Activated CD8-positive, alpha-beta memory T cell treated with anti-CD3 and anti-CD28 coated beads, Interleukin-2, amount 10 ng/mL, durations not matched to agents 7 days and 5 days (primary cell): ENCODE data around the gene EXOC3L4. TPM values are rescaled to one million over a fixed set of nuclear protein-coding genes. Genes with fewer than 3 reads are reported as not detected.
"Not testable (repeated sequence)": the region's sequence is repeated elsewhere in the genome, so short reads cannot be mapped to it uniquely, and the experiment has no call there.

Source experiments
- ATAC-seq: fragments of 150-1000 bp; cut with Tn5 transposase; one replicate; pipeline ENCODE4 v1.10.0; 2021; ENCODE audit warnings: moderate library complexity
- CTCF ChIA-PET: fragments of 350-600 bp; sonication (Branson Sonifier 250); formaldehyde crosslinking; loops from one replicate; lab custom pipeline; 2021; ENCODE audit warnings: antibody characterized with exemption; lab: Charles Lee
- DNase-seq: peaks from one replicate; pipeline ENCODE4 v3.0.0-alpha.2; 2020
- H3K27ac Mint-ChIP-seq: one replicate; pipeline ENCODE4 v1.8.0; 2021; ENCODE audit warnings: mild to moderate bottlenecking, mixed read lengths
- H3K27me3 Mint-ChIP-seq: one replicate; pipeline ENCODE4 v1.8.0; 2021; ENCODE audit warnings: mixed read lengths
- H3K36me3 Mint-ChIP-seq: one replicate; pipeline ENCODE4 v1.8.0; 2021; ENCODE audit warnings: mild to moderate bottlenecking, mixed read lengths
- H3K4me1 Mint-ChIP-seq: one replicate; pipeline ENCODE4 v1.8.0; 2021; ENCODE audit warnings: mixed read lengths
- H3K4me3 Mint-ChIP-seq: one replicate; pipeline ENCODE4 v1.8.0; 2021; ENCODE audit warnings: mild to moderate bottlenecking, moderate library complexity, mixed read lengths
- H3K9me3 Mint-ChIP-seq: one replicate; pipeline ENCODE4 v1.8.0; 2022; ENCODE audit warnings: low read depth, mixed read lengths
- total RNA-seq, 2 experiments: library from RNA; stranded (reverse); gene quantifications; one replicate each; pipeline ENCODE4 v1.2.3, GENCODE V29; 2021

The EXOC3L4 gene
- total RNA-seq, 2 experiments from 2014 or later: not detected

GRCh38 chr14:103142721-103143302, 48.3 kb downstream of the EXOC3L4 start:
- no peak overlapping the region for H3K4me3 Mint-ChIP-seq
- no peaks in the 10 kb centered on the region for H3K9me3 Mint-ChIP-seq
- no peaks in the 10 kb centered on the region for H3K4me1 Mint-ChIP-seq
- H3K27me3 Mint-ChIP-seq: peaks cover 38% of the 10 kb centered on the region
- no peaks in the 10 kb centered on the region for H3K36me3 Mint-ChIP-seq
- ATAC-seq: no peak
- no peak overlapping the region for H3K27ac Mint-ChIP-seq
- DNase-seq: no peak
- CTCF ChIA-PET: interaction anchor here (0.8 to 1.8 kb wide), 2 partner anchors 38 to 43 kb away, joined by 3 to 9 read pairs; no protein-coding TSS in a partner anchor

DNA sequence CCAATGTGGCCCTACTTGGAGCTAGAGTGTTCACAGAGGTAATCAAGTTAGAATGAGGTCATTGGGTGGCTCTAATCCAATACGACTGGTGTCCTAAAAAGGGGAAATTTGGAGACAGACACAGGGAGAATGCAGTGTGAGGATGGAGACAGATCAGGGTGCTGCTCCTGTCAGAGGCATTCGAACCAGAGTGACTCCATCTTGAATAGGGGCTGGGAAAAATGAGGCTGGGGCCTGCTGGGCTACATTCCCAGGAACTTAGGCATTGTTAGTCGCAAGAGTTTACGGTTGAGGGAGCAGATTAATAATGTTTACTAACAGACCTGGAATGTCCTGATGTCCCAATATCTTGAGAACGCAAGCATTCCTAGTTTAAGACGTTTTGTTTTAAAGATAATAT, 49.0 kb downstream of the EXOC3L4 start:
- H3K36me3 Mint-ChIP-seq: no peaks in the 10 kb centered on the region
- H3K27ac Mint-ChIP-seq: no peak overlapping the region
- peaks cover 38% of the 10 kb centered on the region for H3K27me3 Mint-ChIP-seq
- CTCF ChIA-PET: no interaction called here
- no peaks in the 10 kb centered on the region for H3K4me1 Mint-ChIP-seq
- H3K9me3 Mint-ChIP-seq: no peaks in the 10 kb centered on the region
- ATAC-seq (no peak), DNase-seq (no peak)
- no peak overlapping the region for H3K4me3 Mint-ChIP-seq

DNA sequence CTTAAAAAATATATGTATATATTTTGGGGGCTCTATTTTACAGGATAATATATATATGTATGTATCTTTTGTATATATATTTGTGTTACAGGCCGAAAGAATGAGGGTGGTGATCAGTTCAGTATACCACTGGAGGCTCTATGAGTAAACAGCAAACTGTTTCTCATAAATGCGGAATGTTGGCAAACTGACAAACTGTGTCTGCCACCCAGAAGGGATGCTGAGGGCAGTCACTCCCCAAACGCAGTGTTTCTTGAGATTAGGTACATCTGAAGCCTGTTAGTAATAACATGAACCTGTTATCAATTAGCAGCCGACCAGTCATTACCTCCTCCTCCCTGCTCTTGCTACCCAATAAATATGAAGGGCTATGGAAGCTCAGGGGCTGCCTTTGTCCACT, 49.6 kb downstream of the EXOC3L4 start:
- Mint-ChIP-seq H3K27me3 (peaks cover 40% of the 10 kb centered on the region), H3K9me3 (no peaks in the 10 kb centered on the region), H3K4me1 (no peaks in the 10 kb centered on the region), H3K27ac (no peak overlapping the region), H3K36me3 (no peaks in the 10 kb centered on the region), H3K4me3 (no peak overlapping the region)
- no peak for DNase-seq
- CTCF ChIA-PET: no interaction called here
- no peak for ATAC-seq

GRCh38 chr14:103146141-103146709, 51.7 kb downstream of the EXOC3L4 start:
- CTCF ChIA-PET: no interaction called here
- peaks cover 36% of the 10 kb centered on the region for H3K27me3 Mint-ChIP-seq
- no peaks in the 10 kb centered on the region for H3K9me3 Mint-ChIP-seq

GRCh38 chr14:103149351-103150237, 55.1 kb downstream of the EXOC3L4 start:
- no peak for ATAC-seq
- no peak overlapping the region for H3K4me3 Mint-ChIP-seq
- H3K4me1 Mint-ChIP-seq: no peaks in the 10 kb centered on the region
- no peaks in the 10 kb centered on the region for H3K9me3 Mint-ChIP-seq
- peaks cover 13% of the 10 kb centered on the region for H3K27me3 Mint-ChIP-seq
- no peak overlapping the region for H3K27ac Mint-ChIP-seq
- no peaks in the 10 kb centered on the region for H3K36me3 Mint-ChIP-seq
- DNase-seq: no peak
- CTCF ChIA-PET: interaction anchor here (1.9 kb wide), 1 partner anchor 45 kb away, joined by 9 read pairs; no protein-coding TSS in a partner anchor

More at GRCh38 chr14:103146141-103146709, 51.7 kb downstream of the EXOC3L4 start:
- Mint-ChIP-seq H3K4me3 (no peak overlapping the region), H3K27ac (no peak overlapping the region), H3K36me3 (no peaks in the 10 kb centered on the region), H3K4me1 (no peaks in the 10 kb centered on the region)
- no peak for ATAC-seq
- DNase-seq: no peak

DNA sequence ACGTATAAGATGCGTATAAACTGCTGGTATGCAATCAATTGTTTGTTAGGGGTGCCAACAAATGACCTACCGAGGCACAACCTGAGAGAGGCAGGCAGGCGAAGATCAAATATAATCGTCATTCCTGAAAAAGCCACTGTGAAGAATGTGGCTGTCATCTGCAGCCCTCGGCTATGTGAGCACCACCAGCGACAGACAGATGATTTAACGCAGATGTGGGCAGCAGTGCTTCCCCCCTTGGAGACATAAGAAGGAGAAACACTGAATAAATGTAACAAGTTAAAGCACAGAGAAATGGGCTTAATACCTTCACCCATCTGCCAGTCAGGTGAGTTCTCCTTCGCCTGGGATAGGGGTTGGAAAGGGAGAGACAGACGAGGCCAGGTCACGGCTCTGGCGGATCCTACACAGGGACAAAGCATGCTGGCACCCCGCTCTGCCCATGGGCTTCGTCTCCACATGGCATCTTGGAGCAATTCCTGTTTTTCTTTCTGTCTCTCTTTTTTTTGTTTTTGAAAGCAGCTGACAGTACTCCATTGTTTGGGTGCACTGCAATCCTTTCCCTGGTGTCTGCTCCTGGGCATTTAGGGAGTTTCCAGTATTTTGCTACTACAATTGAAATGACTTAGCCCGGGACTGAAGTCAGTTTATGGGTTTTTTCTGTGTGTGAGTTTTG, 56.9 kb downstream of the EXOC3L4 start:
- no peak overlapping the region for H3K27ac Mint-ChIP-seq
- no peak overlapping the region for H3K4me3 Mint-ChIP-seq
- no peaks in the 10 kb centered on the region for H3K9me3 Mint-ChIP-seq
- CTCF ChIA-PET: interaction anchor here (1.9 kb wide), 1 partner anchor 46 kb away, joined by 9 read pairs; no protein-coding TSS in a partner anchor
- H3K36me3 Mint-ChIP-seq: no peaks in the 10 kb centered on the region
- no peaks in the 10 kb centered on the region for H3K4me1 Mint-ChIP-seq
- ATAC-seq (no peak), DNase-seq (no peak)
- H3K27me3 Mint-ChIP-seq: peaks cover 11% of the 10 kb centered on the region

DNA sequence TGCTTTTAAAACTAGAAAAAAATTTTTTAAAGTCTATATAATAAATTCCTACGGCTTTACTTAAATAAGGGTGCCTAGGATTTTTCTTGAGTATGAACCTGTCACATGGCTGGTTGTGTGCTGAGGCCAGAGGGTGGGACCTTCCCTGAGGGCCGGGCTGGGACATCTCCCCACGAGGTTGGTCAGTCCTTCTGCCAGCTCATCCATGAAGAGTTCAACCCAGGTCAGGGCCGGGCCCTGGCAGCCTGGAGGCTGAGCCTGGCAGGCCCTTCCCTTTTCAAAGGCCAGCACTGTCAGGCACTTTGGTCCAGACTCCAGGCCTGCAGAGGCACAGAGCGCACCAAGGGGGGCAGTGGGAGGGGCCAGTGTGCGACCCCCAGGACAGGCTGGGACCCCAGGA, 60.5 kb downstream of the EXOC3L4 start:
- H3K36me3 Mint-ChIP-seq: no peaks in the 10 kb centered on the region
- DNase-seq: no peak
- no peak overlapping the region for H3K4me3 Mint-ChIP-seq
- no peak for ATAC-seq
- H3K27me3 Mint-ChIP-seq: peaks cover 7% of the 10 kb centered on the region
- H3K9me3 Mint-ChIP-seq: no peaks in the 10 kb centered on the region
- CTCF ChIA-PET: no interaction called here
- no peak overlapping the region for H3K27ac Mint-ChIP-seq
- no peaks in the 10 kb centered on the region for H3K4me1 Mint-ChIP-seq

GRCh38 chr14:103155416-103155815, 60.9 kb downstream of the EXOC3L4 start:
- CTCF ChIA-PET, H3K36me3 Mint-ChIP-seq, H3K27me3 Mint-ChIP-seq, ATAC-seq, DNase-seq, H3K4me1 Mint-ChIP-seq, H3K9me3 Mint-ChIP-seq, H3K27ac Mint-ChIP-seq, H3K4me3 Mint-ChIP-seq: not testable (repeated sequence)

GRCh38 chr14:103155826-103156394, 61.4 kb downstream of the EXOC3L4 start:
- ATAC-seq: no peak
- no peaks in the 10 kb centered on the region for H3K9me3 Mint-ChIP-seq
- H3K27me3 Mint-ChIP-seq: peaks cover 4% of the 10 kb centered on the region
- CTCF ChIA-PET: no interaction called here
- H3K4me3 Mint-ChIP-seq: no peak overlapping the region
- no peaks in the 10 kb centered on the region for H3K36me3 Mint-ChIP-seq
- H3K4me1 Mint-ChIP-seq: peaks cover 2% of the 10 kb centered on the region
- no peak for DNase-seq
- no peak overlapping the region for H3K27ac Mint-ChIP-seq

DNA sequence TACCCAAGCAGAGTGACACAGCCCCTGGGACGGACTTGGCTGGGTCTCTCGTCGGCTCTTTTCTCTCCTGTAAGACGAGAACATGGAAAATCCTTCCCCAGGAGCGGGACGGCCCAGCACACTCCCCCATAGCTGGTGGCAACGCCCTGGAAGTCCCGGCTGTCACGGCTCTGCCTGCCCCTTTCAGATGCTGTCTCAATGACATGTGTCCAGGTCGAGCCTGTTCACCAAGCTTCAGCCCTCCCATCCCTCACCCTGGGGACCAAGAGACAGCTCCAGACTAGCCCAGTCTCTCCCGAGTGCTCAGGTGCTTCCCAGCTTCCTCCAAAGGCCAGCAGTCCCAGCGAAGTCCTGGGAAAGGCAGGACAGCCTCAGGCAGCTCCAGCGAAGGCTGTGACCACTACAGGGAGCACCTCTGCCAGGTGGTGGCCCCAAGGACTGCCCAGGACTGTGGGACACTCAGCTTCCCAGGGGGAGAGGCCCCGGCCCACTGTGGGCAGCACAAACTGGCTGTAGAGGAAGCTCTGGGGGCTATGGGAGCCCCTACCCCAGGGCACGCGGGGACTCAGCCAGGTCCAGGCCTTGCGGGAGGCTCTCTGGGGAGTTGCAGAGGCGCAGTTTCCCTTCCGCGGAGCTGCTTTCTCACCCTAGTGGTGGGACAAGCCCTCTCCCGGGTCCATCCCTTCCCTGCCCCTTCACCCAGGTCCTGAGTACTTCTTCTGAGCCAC, 62.3 kb downstream of the EXOC3L4 start:
- H3K36me3 Mint-ChIP-seq: no peaks in the 10 kb centered on the region
- no peaks in the 10 kb centered on the region for H3K27me3 Mint-ChIP-seq
- H3K27ac Mint-ChIP-seq: no peak overlapping the region
- no peaks in the 10 kb centered on the region for H3K9me3 Mint-ChIP-seq
- ATAC-seq: no peak
- H3K4me1 Mint-ChIP-seq: peaks cover 3% of the 10 kb centered on the region
- DNase-seq: no peak
- CTCF ChIA-PET: interaction anchor here (0.9 kb wide), 1 partner anchor 52 kb away, joined by 4 read pairs; no protein-coding TSS in a partner anchor
- H3K4me3 Mint-ChIP-seq: no peak overlapping the region

DNA sequence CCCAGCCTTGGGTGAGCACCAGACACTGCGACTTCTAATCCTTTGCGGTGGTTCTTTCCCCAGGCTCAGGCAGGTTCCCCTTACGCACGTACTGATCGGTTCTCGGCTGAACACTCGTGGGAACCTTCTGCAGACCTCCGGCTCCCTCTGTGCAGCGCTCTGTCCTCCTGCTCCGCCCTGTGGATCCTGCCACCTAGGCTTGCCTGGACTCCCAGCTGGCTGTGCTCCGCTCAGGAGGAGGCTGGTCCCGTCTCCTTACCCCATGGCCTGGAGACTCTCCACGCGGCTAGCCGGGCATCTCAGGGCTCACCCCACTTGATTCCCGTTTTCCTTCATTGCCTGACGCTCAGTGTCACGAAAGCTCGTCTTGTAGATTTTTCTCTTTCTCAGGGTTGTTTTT, 63.4 kb downstream of the EXOC3L4 start:
- H3K27me3 Mint-ChIP-seq: peaks cover 4% of the 10 kb centered on the region

DNA sequence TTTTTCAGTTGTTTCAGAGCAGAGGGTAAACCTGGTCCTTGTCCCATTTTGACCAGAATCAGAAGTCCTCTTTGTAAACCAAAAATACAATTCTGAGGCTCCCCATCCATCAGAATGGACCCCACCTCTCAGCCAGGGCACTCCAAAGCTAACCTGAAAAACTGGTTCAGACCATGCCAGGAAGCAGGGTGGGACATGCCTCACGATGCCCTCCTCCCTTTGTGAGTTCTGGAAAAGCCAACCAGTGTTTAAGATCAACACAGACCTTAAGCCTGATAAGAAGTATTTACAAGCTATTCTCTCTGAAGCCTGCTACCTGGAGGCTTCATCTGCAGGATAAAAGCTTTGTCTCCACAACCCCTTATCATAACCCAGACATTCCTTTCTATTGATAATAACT, 64.2 kb downstream of the EXOC3L4 start:
- CTCF ChIA-PET: no interaction called here
- no peaks in the 10 kb centered on the region for H3K9me3 Mint-ChIP-seq
- ATAC-seq: no peak
- no peaks in the 10 kb centered on the region for H3K36me3 Mint-ChIP-seq
- no peak overlapping the region for H3K27ac Mint-ChIP-seq
- peaks cover 5% of the 10 kb centered on the region for H3K27me3 Mint-ChIP-seq
- no peak overlapping the region for H3K4me3 Mint-ChIP-seq
- H3K4me1 Mint-ChIP-seq: peaks cover 3% of the 10 kb centered on the region
- no peak for DNase-seq

More for the DNA sequence above, 63.4 kb downstream of the EXOC3L4 start:
- DNase-seq (no peak), ATAC-seq (no peak)
- CTCF ChIA-PET: no interaction called here
- H3K36me3 Mint-ChIP-seq: no peaks in the 10 kb centered on the region
- H3K9me3 Mint-ChIP-seq: no peaks in the 10 kb centered on the region
- no peak overlapping the region for H3K4me3 Mint-ChIP-seq
- no peak overlapping the region for H3K27ac Mint-ChIP-seq
- peaks cover 3% of the 10 kb centered on the region for H3K4me1 Mint-ChIP-seq
